GM12878 (cell line): ENCODE results near the gene EFCAB13. TPM values are rescaled to one million over a fixed set of nuclear protein-coding genes. Genes with fewer than 3 reads are reported as not detected.

Experiments used
- ATAC-seq: fragments of 200-7000 bp; cut with Tn5 transposase; 3 replicates; pipeline ENCODE4 v1.9.1; 2020; ENCODE audit warnings: mild to moderate bottlenecking, moderate library complexity
- BruUV-seq: library from RNA; stranded (reverse); fragments of 400-500 nt; replicated peaks from 2 replicates; lab custom pipeline; 2021; lab: Mats Ljungman, UMichigan
- CTCF ChIA-PET: fragments of 300-600 bp; sonication (Branson Sonifier 250); formaldehyde crosslinking; extraction: SDS; loops from one replicate; lab custom pipeline; 2021; ENCODE audit warnings: inconsistent platforms; lab: Yijun Ruan, JAX
- POLR2A ChIA-PET: fragments of 350-600 bp; formaldehyde crosslinking; extraction: SDS; loops from one replicate; lab custom pipeline; 2021; ENCODE audit warnings: inconsistent platforms; lab: Charles Lee
- RAD21 ChIA-PET: fragments of 300-600 bp; sonication (Branson Sonifier 250); formaldehyde crosslinking; loops from one replicate; lab custom pipeline; 2023; ENCODE audit warnings: antibody characterized with exemption; ENCODE audit not compliant: unreplicated experiment; lab: Charles Lee
- SMC1A ChIA-PET: fragments of 300-600 bp; sonication (Branson Sonifier 250); formaldehyde crosslinking; loops from one replicate; lab custom pipeline; 2023; ENCODE audit not compliant: unreplicated experiment, uncharacterized antibody; lab: Charles Lee
- DNase-seq: peaks from one replicate; pipeline ENCODE4 v3.0.0-alpha.2; 2011; ENCODE audit warnings: low read depth, low spot score
- FAIRE-seq: peaks from 3 replicates; lab custom pipeline; 2011; peaks lifted over from hg19 to GRCh38; lab: Jason Lieb, UNC
- H2AFZ ChIP-seq: 2 replicates; pipeline ENCODE4 v1.6.0; 2011; ENCODE audit warnings: low read depth, low read length, control low read depth; ENCODE audit not compliant: control insufficient read depth
- H3K27ac ChIP-seq: 2 replicates; pipeline ENCODE4 v1.5.1; 2011; ENCODE audit warnings: control low read depth; ENCODE audit not compliant: control insufficient read depth, insufficient read depth
- H3K27me3 ChIP-seq, 2 experiments: replicated peaks in 1 of 2; 2 replicates each; pipeline versions ENCODE4 v1.6.0 to v1.6.1; 2011; ENCODE audit warnings: low read length in 1 of 2; ENCODE audit not compliant: control insufficient read depth in 2 of 2, insufficient read depth in 2 of 2
- H3K36me3 ChIP-seq, 2 experiments: 2 replicates each; pipeline ENCODE4 v1.5.1; 2011; ENCODE audit warnings: low read length in 1 of 2; ENCODE audit not compliant: control insufficient read depth in 2 of 2, insufficient read depth in 2 of 2
- H3K4me1 ChIP-seq: 2 replicates; pipeline ENCODE4 v1.6.1; 2011; ENCODE audit warnings: mild to moderate bottlenecking, low read length, moderate library complexity, mixed read lengths; ENCODE audit not compliant: control insufficient read depth, insufficient read depth
- H3K4me2 ChIP-seq: 2 replicates; pipeline ENCODE4 v1.6.0; 2011; ENCODE audit warnings: control low read depth; ENCODE audit not compliant: control insufficient read depth, insufficient read depth
- H3K4me3 ChIP-seq: fragments of 200-600 bp; sonication (generic); 2 replicates; pipeline ENCODE4 v1.5.1; 2016
- H3K79me2 ChIP-seq: 2 replicates; pipeline ENCODE4 v1.6.0; 2011; ENCODE audit warnings: low read length; ENCODE audit not compliant: control insufficient read depth, insufficient read depth
- H3K9ac ChIP-seq: 2 replicates; pipeline ENCODE4 v1.8.0; 2011; ENCODE audit warnings: low read length, control low read depth, mixed read lengths; ENCODE audit not compliant: control insufficient read depth, insufficient read depth
- H3K9me3 ChIP-seq: replicated peaks from 3 replicates; pipeline ENCODE4 v1.5.1; 2011; ENCODE audit warnings: mild to moderate bottlenecking, low read length; ENCODE audit not compliant: control insufficient read depth, insufficient read depth
- H4K20me1 ChIP-seq: 2 replicates; pipeline ENCODE4 v1.6.0; 2011; ENCODE audit not compliant: control insufficient read depth, insufficient read depth
- NRF1 ChIP-seq: conservative IDR thresholded peaks from 2 replicates; pipeline ENCODE4 v1.6.1; 2011; ENCODE audit warnings: mild to moderate bottlenecking, low read depth, low read length, improper control_type of control experiment
- WGBS: methylation state at CpG from one replicate; pipeline ENCODE4 v1.1.6; 2016; ENCODE audit warnings: low lambda C conversion rate; ENCODE audit not compliant: insufficient replicate concordance, insufficient coverage; ENCODE audit errors: missing lambda C conversion rate; 5-methylcytosine and 5-hydroxymethylcytosine counted together
- in situ Hi-C: fragments of 300-500 bp; cut with MboI; formaldehyde crosslinking; loops from 9 replicates; pipeline ENCODE4 v1.14.3; 2018; ENCODE audit warnings: mixed read lengths
- intact Hi-C: fragments of 100-400 bp; cut with micrococcal nuclease; formaldehyde crosslinking; loops from one replicate; pipeline ENCODE4 v1.14.2; 2022; ENCODE audit not compliant: unreplicated experiment
- polyA plus RNA-seq, 11 experiments: library from polyadenylated mRNA; depleted of rRNA in 4 of 11; unstranded in 6 of 11; stranded (reverse) in 5 of 11; fragments of >200 nt; fragmentation: Nextera tagmentation in 4 of 11; fragmentation: Illumina TruSeq in 1 of 11; extraction: Ambion mirVana in 4 of 11; extraction: Trizol in 1 of 11; gene quantifications; 1 replicate in 1 of 11; 2 replicates in 10 of 11; pipeline versions ENCODE4 v1.2.1 to v1.2.3, GENCODE V29; 2011 to 2016; ENCODE audit warnings: inconsistent platforms in 2 of 11, missing spikeins in 2 of 11, low read depth in 1 of 11
- total RNA-seq, 4 experiments: library from RNA; depleted of rRNA in 3 of 4; stranded (reverse); fragments of >200 nt in 3 of 4; fragmentation: Illumina TruSeq in 1 of 4; extraction: Trizol in 1 of 4; gene quantifications; 2 replicates each; pipeline versions ENCODE4 v1.2.1 to v1.2.3, GENCODE V29; 2013 to 2021
- TF ChIP-seq, protein P1 (sequence below): fragments of 450-650 bp; IDR thresholded peaks from 2 replicates; pipeline ENCODE4 v1.6.1; 2018; ENCODE audit warnings: mild to moderate bottlenecking, low read depth, moderate library complexity; ENCODE audit not compliant: partially characterized antibody

The EFCAB13 gene
- total and polyA plus RNA-seq, 10 of the 15 experiments (the other 5 are each of a cell fraction or from before 2014, with no cell fraction given) = 0.90 to 8.7 (median 5.0) TPM

DNA sequence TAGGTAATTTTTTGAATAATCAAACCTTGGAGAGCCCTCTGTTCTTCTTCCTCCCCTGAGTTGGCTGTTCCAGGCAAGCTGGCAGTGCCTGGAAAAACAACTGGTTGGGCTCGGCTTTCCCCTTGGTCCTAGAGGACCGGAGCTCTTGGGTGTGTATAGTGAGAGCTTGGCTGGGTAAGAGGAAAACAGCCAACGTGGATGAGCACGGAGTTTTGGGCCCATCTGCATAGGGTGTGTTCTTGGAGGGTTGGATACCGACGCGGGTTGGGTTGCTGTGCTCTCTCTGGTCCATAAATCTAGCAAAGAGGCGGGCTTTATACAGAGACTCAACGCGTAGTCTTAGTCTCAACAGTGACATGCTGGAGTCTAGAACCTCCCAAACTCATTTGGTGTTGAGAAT, 46.9 kb upstream of the EFCAB13 start:
- intact Hi-C loops = no loop called here
- no peak for FAIRE-seq
- no peak overlapping the region for H2AFZ ChIP-seq
- no peaks in the 10 kb centered on the region; the same call in 2 of the 3 replicates for H3K9me3 ChIP-seq
- in situ Hi-C loops = no loop called here
- H3K4me1 ChIP-seq = peaks cover 40% of the 10 kb centered on the region
- no peak overlapping the region for H3K4me2 ChIP-seq
- 83% methylated on average over 10 of the region's 10 CpGs for WGBS
- TF ChIP-seq, protein P1, sequence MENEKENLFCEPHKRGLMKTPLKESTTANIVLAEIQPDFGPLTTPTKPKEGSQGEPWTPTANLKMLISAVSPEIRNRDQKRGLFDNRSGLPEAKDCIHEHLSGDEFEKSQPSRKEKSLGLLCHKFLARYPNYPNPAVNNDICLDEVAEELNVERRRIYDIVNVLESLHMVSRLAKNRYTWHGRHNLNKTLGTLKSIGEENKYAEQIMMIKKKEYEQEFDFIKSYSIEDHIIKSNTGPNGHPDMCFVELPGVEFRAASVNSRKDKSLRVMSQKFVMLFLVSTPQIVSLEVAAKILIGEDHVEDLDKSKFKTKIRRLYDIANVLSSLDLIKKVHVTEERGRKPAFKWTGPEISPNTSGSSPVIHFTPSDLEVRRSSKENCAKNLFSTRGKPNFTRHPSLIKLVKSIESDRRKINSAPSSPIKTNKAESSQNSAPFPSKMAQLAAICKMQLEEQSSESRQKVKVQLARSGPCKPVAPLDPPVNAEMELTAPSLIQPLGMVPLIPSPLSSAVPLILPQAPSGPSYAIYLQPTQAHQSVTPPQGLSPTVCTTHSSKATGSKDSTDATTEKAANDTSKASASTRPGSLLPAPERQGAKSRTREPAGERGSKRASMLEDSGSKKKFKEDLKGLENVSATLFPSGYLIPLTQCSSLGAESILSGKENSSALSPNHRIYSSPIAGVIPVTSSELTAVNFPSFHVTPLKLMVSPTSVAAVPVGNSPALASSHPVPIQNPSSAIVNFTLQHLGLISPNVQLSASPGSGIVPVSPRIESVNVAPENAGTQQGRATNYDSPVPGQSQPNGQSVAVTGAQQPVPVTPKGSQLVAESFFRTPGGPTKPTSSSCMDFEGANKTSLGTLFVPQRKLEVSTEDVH = no peak
- no peak for TF ChIP-seq NRF1
- ChIA-PET CTCF (interaction anchor here (0.6 to 3.3 kb wide), 2 partner anchors 11 to 39 kb away, joined by 3 to 15 read pairs; no protein-coding TSS in a partner anchor), RAD21 (interaction anchor here (1.0 to 7.1 kb wide), 2 partner anchors 11 to 46 kb away, joined by 5 to 43 read pairs; no protein-coding TSS in a partner anchor), POLR2A (interaction anchor here (1.0 to 2.6 kb wide), 2 partner anchors 10 to 47 kb away, joined by 3 to 15 read pairs; partner anchors contain the start of gene EFCAB13), SMC1A (interaction anchor here (0.5 to 4.8 kb wide), 4 partner anchors 10 to 38 kb away, joined by 3 to 20 read pairs (median 3); no protein-coding TSS in a partner anchor)
- no peaks in the 10 kb centered on the region for H4K20me1 ChIP-seq
- H3K27ac ChIP-seq = no peak overlapping the region
- H3K9ac ChIP-seq = no peak overlapping the region
- no TSS peak for BruUV-seq
- no peak for DNase-seq
- no peak for ATAC-seq
- no peak overlapping the region for H3K4me3 ChIP-seq
- H3K36me3 ChIP-seq = no peaks in the 10 kb centered on the region
- no peaks in the 10 kb centered on the region for H3K79me2 ChIP-seq
- no peaks in the 10 kb centered on the region for H3K27me3 ChIP-seq
